Uterus (tissue), 4 donors: Measurements from ENCODE around the gene DLL3. TPM values are rescaled to one million over a fixed set of nuclear protein-coding genes. Genes with fewer than 3 reads are reported as not detected.
"Not testable (repeated sequence)": the region's sequence is repeated elsewhere in the genome, so short reads cannot be mapped to it uniquely, and the experiment has no call there.

Source experiments
- DNase-seq, 2 donors: peaks; one replicate each; pipeline ENCODE4 v3.0.0-alpha.2; 2019 to 2020
- H3K27ac ChIP-seq, 2 donors: fragments of 200-600 bp; sonication (generic); 1 replicate in 1 of 2; 2 replicates in 1 of 2; pipeline ENCODE4 v1.5.1; 2016 to 2018
- H3K27me3 ChIP-seq, 2 donors: fragments of 200-600 bp; sonication (generic); one replicate each; pipeline ENCODE4 v1.5.1; 2018 to 2019; ENCODE audit warnings: control low read depth in 1 of 2
- H3K36me3 ChIP-seq, 2 donors: fragments of 200-600 bp; sonication (generic); one replicate each; pipeline ENCODE4 v1.5.1; 2019; ENCODE audit warnings: control low read depth in 1 of 2
- H3K4me1 ChIP-seq, 2 donors: fragments of 200-600 bp; sonication (generic); one replicate each; pipeline ENCODE4 v1.5.1; 2018 to 2019; ENCODE audit warnings: control low read depth in 1 of 2
- H3K4me3 ChIP-seq, 2 donors: fragments of 200-600 bp; sonication (generic); 1 replicate in 1 of 2; 2 replicates in 1 of 2; pipeline ENCODE4 v1.5.1; 2018 to 2019; ENCODE audit warnings: mild to moderate bottlenecking in 1 of 2
- H3K9me3 ChIP-seq, 2 donors: fragments of 200-600 bp; sonication (generic); one replicate each; pipeline ENCODE4 v1.5.1; 2019; ENCODE audit warnings: control low read depth in 1 of 2
- CTCF ChIP-seq, 4 experiments: fragments of 200-600 bp in 2 of 4; fragments of 450-650 bp in 2 of 4; sonication (generic) in 2 of 4; IDR thresholded peaks; one replicate each; pipeline ENCODE4 v1.5.1; 2016 to 2019; ENCODE audit warnings: antibody characterized with exemption in 4 of 4, mild to moderate bottlenecking in 2 of 4, moderate library complexity in 1 of 4
- POLR2A ChIP-seq, 2 donors: fragments of 450-650 bp; IDR thresholded peaks; one replicate each; pipeline ENCODE4 v1.6.1; 2016; ENCODE audit warnings: antibody characterized with exemption in 2 of 2, mild to moderate bottlenecking in 1 of 2, moderate library complexity in 1 of 2
- intact Hi-C: fragments of 100-400 bp; cut with DNase I; formaldehyde crosslinking; loops from one replicate; pipeline ENCODE4 v1.15.1; 2023; ENCODE audit warnings: low total_unique reads
- total RNA-seq, 4 donors: library from RNA; depleted of rRNA in 3 of 4; stranded (reverse); fragments of >200 nt in 3 of 4; gene quantifications; one replicate each; pipeline versions ENCODE4 v1.1.0 to v1.2.4, GENCODE V29; 2014 to 2023
- donor health status: DM: yes; HTN: yes; CAD: no.

Gene DLL3, protein sequence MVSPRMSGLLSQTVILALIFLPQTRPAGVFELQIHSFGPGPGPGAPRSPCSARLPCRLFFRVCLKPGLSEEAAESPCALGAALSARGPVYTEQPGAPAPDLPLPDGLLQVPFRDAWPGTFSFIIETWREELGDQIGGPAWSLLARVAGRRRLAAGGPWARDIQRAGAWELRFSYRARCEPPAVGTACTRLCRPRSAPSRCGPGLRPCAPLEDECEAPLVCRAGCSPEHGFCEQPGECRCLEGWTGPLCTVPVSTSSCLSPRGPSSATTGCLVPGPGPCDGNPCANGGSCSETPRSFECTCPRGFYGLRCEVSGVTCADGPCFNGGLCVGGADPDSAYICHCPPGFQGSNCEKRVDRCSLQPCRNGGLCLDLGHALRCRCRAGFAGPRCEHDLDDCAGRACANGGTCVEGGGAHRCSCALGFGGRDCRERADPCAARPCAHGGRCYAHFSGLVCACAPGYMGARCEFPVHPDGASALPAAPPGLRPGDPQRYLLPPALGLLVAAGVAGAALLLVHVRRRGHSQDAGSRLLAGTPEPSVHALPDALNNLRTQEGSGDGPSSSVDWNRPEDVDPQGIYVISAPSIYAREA
- under 1 TPM in 1 of 4 donors, not detected in 3; 0.41 TPM for total RNA-seq

- Histone ChIP-seq H3K27me3 (peaks cover 16 to 28% of the 10 kb centered on the region in 2 donors), H3K27ac (no peak within 1 kb of the TSS), H3K4me1 (peaks cover 0 to 15% of the 10 kb centered on the region in 2 donors), H3K9me3 (no peaks in the 10 kb centered on the region), H3K4me3 (no peak within 1 kb of the TSS), H3K36me3 (no peaks in the 10 kb centered on the region)
- intact Hi-C loops, result no loop called here
- DNase-seq, result no peak
- TF ChIP-seq POLR2A (IDR thresholded peaks at IDR 0.05), result no peak
- no peak for TF ChIP-seq CTCF (IDR thresholded peaks at IDR 0.05)
These were observed at the start of gene DLL3 for GRCh38 chr19:39498798-39499642. Gene DLL3, plus strand, starts transcription at chr19:39498947. Its CDS starts 28 bp downstream, at chr19:39498975.

- no peak for DNase-seq
- Histone ChIP-seq H3K27ac (no peak overlapping the region), H3K4me3 (no peak overlapping the region), H3K4me1 (peaks cover 0 to 8% of the 10 kb centered on the region in 2 donors), H3K36me3 (no peaks in the 10 kb centered on the region), H3K27me3 (no peaks in the 10 kb centered on the region), H3K9me3 (no peaks in the 10 kb centered on the region)
- TF ChIP-seq POLR2A (IDR thresholded peaks at IDR 0.05) (no peak), CTCF (IDR thresholded peaks at IDR 0.05) (no peak)
- intact Hi-C loops, result no loop called here
These were observed 49.5 kb upstream of the DLL3 start for GRCh38 chr19:39449116-39449797.

GRCh38 chr19:39451257-39451656 lies 47.5 kb upstream of the DLL3 start:
- H3K36me3 ChIP-seq, H3K27ac ChIP-seq, H3K27me3 ChIP-seq, H3K9me3 ChIP-seq, intact Hi-C loops, DNase-seq, H3K4me1 ChIP-seq, H3K4me3 ChIP-seq: not testable (repeated sequence)

GRCh38 chr19:39463403-39463802 lies 35.3 kb upstream of the DLL3 start:
- Histone ChIP-seq H3K27ac (no peak overlapping the region), H3K36me3 (peaks cover 0 to 2% of the 10 kb centered on the region in 2 donors), H3K4me3 (no peak overlapping the region), H3K9me3 (no peaks in the 10 kb centered on the region), H3K27me3 (no peaks in the 10 kb centered on the region), H3K4me1 (no peaks in the 10 kb centered on the region)
- DNase-seq, result no peak
- intact Hi-C loops, result no loop called here
- TF ChIP-seq CTCF (IDR thresholded peaks at IDR 0.05), result no peak
- TF ChIP-seq POLR2A (IDR thresholded peaks at IDR 0.05), result no peak
